HG03139 (cell line): ENCODE measurements around the gene FAF1.

Experiments
- ATAC-seq: cut with Tn5 transposase; IDR thresholded peaks from one replicate; pipeline ENCODE4 v1.9.1; 2021; ENCODE audit not compliant: unreplicated experiment

The FAF1 gene

DNA sequence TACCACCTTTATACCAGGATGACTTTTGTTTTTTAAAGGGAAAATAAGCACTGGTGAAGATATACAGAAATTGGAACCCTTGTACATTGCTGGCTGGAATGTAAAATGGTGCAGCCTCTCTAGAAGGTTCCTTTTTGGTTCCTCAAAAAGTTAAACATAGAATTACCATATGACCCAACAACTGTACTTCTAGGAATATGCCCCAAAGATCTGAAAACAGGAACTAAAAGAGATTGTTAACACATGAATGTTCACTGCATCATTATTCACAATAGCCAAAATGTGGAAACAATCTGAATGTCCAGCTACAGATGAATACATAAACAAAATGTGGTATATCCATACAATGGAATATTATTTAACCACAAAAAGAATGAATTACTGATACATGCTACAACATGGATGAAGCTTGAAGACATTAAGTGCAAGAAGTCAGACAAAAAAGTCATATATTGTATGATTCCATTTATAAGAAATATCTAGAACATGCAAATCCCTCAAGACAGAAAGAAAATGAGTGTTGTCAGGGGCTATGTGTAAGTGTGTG lies 452.0 kb downstream of the FAF1 start:
- ATAC-seq = no peak

DNA sequence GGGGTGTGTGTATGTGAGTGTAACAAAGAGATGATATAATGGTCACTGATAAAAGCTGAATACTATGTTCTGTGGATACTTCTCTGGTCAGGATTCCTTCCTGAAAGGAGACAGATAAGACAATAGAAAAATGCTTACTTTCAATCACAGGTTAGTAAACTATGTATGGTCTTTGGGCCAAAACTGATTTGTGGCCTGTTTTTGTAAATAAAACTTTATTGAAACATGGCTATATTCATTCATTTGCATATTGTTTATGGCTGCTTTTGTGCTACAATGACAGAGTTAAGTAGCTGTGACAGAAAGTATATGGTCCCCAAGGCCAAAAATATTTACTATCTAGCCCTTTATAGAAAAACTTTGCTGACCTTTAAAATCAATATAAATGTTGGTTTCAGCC lies 454.6 kb downstream of the FAF1 start:
- ATAC-seq = no peak

DNA sequence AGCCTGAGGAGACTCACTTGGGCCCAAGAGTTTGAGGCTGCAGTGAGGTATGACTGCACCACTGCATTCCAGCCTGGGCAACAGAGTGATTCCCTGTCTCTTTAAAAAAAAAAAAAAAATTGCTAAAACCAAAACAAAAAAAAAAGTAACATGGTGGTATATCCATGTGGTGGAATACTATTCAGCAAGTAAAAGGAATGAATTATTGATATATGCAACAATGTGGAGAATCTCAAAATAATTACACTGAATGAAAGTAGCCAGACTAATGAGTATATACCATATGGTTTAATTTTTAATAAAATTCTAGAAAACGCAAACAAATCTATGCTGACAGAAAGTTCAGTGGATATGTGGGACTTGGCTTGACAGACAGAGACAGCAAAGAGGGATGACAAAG lies 456.6 kb downstream of the FAF1 start:
- ATAC-seq = no peak

DNA sequence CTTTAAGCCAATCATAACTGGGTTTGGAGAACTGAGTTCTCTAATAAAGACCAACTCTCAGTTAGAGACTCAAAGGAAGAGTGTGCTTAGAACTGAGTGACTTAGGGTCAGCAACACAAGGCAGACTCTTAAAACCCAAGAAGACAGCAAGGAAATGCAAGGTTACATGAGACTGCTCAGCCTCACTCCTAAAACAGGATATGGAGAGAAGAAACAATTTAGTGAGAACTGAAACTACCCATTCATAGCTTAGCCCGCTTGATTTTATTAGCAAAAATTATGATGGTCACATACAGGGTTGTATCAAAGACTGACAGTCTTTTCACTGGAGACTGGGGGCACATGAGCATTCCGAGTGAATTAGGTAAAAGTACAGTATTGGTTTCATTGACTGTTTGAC lies 457.9 kb downstream of the FAF1 start:
- no peak for ATAC-seq

GRCh38 chr1:50497007-50497406 lies 463.1 kb downstream of the FAF1 start:
- no peak for ATAC-seq

GRCh38 chr1:50493710-50494109 lies 466.4 kb downstream of the FAF1 start:
- ATAC-seq = no peak

DNA sequence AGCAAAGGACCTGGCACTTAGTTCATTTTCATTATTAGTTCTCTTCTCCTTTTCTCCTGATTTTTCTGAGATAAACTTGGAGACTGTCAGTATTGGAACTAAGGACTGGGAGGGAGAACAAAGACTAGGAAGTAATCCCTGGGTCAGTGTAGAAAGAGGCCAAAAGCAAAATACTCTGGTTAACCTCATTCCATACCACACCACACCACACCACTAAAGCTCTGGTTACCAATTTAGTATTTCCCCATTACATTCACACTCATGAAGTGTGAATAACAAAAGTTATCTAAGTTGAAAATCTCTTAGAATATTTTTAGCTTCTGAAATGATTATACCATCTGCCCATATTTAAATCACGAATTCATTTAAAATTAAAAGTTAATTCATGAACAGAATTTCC lies 467.9 kb downstream of the FAF1 start:
- no peak for ATAC-seq

DNA sequence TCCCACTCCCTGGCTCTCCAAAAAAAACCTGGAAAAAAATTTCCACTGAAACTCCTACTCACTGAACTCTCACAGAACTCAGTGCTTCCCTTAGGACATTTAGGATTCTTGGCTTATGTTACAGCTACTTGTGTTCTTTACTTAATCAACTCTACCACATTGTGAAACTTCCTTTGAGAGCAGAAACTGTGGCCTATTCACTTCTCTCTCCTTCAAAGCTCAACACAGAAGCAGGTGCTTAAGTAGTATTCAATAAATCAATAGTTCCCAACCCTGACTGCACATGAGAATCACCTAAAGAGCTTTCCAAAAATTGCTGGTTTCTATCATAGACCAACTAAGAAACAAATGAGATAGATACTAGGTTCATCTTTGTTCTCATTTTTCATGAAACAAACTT lies 468.9 kb downstream of the FAF1 start:
- no peak for ATAC-seq

DNA sequence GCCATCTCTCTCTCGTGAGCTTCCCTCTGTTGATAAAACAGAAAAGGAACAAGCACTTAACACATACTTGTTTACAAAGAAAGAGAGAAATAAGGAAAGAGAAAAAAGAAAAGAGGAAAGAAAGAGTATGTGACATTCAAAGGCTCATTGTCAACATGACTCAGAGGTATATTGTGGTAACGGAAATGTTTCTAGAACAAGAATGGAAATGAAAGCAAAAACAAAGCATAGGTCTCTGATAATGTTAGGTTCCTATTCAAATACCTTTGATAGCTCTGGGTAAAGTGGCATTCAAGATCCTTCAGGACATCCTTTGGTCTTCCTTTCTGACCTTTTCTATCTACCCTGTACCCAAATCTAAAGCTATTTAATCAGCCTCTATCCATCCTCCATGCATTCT lies 469.4 kb downstream of the FAF1 start:
- ATAC-seq = no peak

- ATAC-seq = no peak
Observed at GRCh38 chr1:50488876-50489275, 471.2 kb downstream of the FAF1 start.

DNA sequence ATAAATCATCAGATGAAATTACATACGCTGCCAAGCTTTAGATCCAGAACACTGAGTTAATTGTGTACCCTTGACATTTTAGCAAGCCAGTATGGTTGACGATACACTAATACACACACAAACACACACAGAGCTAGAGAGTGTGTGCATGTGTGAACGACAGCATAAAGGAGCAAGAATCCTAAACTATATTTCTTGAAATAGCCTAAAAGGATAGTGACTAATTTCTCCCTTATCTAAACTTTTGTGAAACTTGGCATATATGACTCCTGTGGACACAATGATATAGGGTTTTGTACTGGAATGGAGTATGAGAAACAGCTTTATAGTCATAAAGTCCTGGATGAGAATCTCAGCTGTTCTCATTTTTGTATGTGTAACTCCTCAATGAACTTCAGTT lies 471.7 kb downstream of the FAF1 start:
- no peak for ATAC-seq

GRCh38 chr1:50487725-50488124 lies 472.3 kb downstream of the FAF1 start:
- no peak for ATAC-seq

- no peak for ATAC-seq
Observed at GRCh38 chr1:50481142-50481736, 478.8 kb downstream of the FAF1 start.

- no peak for ATAC-seq
Observed at GRCh38 chr1:50476800-50477199, 483.3 kb downstream of the FAF1 start.

- no peak for ATAC-seq
Observed at GRCh38 chr1:50474859-50475809, 484.9 kb downstream of the FAF1 start.

- ATAC-seq = no peak
Observed at GRCh38 chr1:50473513-50473912, 486.6 kb downstream of the FAF1 start.

DNA sequence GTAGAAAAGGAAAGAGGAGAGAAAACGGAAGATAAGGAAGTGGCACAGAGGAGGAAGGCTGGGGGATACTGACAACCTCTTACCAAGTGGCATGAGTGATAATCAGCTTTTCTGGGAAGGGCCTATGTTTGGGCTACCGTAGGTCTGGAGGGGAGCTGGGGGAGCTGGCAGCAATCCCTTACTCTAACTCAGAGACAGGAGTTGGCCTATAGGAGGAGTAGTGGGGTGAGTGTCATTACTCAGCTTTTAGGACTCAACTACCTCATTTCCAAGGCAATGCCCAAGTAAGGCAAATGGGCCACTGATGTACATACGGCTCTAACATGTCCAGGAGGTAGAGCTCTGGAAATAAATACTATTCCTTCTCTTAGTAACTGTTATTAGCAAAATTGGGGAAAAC lies 488.1 kb downstream of the FAF1 start:
- no peak for ATAC-seq

- ATAC-seq = no peak
Observed at GRCh38 chr1:50462964-50463363, 497.1 kb downstream of the FAF1 start.

GRCh38 chr1:50458507-50458906 lies 501.6 kb downstream of the FAF1 start:
- no peak for ATAC-seq

DNA sequence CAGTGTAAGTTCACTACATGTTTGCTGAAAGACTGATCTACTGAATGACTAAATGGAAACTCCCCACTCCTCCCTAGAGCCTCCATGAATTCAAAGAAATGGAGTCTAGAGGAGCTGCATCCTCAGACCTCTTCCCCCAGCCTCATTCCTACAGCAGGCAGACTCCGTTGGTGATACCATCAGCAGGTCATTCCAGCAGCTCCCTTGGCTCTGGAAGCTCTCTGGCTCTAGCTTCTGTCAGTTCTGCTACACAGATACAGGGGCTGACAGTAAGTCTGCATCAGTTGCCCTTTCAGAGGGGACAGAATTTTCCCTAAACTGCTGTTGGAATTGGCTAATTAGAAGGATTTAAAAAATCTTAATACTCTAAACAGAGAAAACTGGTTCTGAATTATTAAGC lies 505.2 kb downstream of the FAF1 start:
- no peak for ATAC-seq

DNA sequence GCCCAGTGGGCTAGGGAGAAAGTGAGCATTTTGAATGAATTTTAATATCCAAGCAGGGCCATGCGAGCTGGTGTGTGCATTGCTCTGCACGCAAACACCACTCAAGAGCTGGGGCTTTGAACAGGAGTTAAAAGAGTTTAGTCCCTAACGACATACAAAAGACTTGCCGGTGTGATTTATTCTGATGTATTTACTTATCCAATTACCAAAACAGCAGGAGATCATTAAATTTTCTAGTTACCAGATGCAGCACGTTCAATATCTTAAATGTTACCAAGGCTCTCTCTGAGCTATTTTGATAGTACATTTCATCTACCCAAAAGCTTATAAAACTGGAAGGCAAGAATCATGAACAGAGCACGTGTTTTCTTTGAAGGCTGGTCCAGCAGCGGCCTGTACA lies 506.8 kb downstream of the FAF1 start:
- ATAC-seq = no peak

DNA sequence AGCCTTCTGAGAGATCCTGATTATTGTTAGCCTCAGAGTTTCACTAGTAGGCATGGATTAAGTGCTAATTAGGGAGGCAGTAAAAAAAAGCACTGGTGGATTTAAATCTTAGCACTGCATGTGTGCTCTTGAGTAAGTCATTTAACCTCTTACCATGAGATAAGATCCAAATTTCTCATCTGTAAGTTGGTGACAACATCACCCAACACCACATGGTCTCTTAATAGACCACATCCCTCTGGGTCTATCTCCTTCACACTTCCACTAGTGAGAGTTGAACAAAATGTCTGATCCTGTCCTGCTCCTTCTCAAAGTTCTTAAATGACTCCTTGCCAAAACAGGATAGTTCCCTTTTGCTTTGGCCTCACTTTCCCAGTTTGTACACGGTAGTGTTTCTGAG lies 507.4 kb downstream of the FAF1 start:
- no peak for ATAC-seq
